GM18907 (cell line): ENCODE measurements around the gene TMC5.

ENCODE experiments used
- ATAC-seq: cut with Tn5 transposase; IDR thresholded peaks from one replicate; pipeline ENCODE4 v1.9.1; 2021; ENCODE audit warnings: mild to moderate bottlenecking, moderate library complexity; ENCODE audit not compliant: unreplicated experiment

TMC5 gene

DNA sequence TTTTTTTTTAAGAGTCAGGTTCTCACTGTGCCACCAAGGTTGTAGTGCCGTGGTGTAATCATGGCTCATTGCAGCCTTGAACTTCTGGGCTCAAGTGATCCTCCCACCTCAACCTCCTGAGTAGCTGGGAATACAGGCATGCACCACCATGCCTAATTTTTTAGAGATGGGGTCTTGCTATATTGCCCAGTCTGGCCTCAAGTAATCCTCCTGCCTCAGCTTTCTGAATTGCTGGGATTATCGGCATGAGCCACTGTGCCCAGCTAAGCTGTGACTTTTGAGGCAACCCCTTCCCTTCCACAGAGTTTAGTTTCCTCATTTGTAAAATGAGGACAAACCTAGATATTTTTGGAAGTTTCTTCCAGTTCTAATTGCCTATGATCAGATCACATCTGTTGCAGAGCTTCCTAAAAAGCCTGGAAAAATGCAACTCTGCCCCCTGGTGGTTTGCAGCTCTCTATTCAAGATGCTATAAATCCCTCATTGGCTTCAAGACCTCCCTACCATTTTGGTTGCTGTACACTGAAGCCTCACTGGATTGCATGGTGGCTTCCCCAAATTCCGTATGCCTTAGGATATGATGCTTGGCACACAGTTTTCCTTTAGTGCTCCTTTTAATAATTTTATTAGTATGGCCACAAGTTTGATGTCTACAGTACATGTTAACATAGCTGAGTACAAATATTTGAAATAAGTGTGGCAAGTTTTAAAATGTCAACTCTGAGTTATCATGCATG lies 84.9 kb downstream of the TMC5 start:
- ATAC-seq, result no peak

- ATAC-seq, result no peak
These were observed 85.9 kb downstream of the TMC5 start for GRCh38 chr16:19503461-19504075.

GRCh38 chr16:19505600-19506303 lies 88.1 kb downstream of the TMC5 start:
- no peak for ATAC-seq

GRCh38 chr16:19506965-19507364 lies 89.3 kb downstream of the TMC5 start:
- no peak for ATAC-seq

DNA sequence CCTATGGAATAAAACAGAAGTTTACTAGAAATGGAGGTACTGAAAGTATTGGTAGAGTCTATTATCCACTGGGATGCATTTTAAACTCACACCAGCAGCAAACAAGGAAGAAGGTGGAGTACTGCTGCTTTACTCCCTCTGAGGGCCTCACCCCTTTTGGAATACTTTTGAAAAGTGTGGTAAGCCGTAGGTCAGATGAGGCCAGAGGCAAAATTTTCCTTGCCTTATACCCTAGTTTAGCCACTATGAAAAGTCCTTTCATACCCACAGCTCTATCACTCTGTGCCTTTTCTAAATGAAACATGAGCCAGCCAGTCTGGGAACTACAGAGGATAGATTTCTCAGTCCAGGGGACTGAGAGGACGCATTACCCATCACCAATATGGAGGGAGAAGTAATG lies 90.2 kb downstream of the TMC5 start:
- ATAC-seq, result no peak

DNA sequence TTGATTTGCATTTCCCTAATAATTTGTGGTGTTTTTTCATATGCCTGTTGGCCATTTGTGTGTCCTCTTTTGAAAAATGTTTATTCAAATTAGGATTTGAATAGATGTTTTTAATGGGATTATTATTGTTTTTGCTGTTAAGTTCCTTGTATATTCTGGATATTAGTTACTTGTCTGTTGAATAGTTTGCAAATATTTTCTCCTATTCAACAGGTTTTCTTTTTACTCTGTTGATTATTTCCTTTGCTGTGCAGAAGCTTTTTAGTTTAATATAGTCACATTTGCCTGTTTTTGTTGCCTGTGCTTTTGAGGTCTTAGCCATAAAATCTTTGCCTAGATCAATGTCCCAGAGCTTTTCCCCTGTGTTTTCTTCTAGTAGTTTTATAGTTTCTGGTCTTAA lies 94.6 kb downstream of the TMC5 start:
- ATAC-seq, result no peak

GRCh38 chr16:19513377-19514053 lies 95.8 kb downstream of the TMC5 start:
- ATAC-seq, result no peak

- ATAC-seq, result no peak
These were observed 98.1 kb downstream of the TMC5 start for GRCh38 chr16:19515757-19516156.

GRCh38 chr16:19517424-19518089 lies 99.9 kb downstream of the TMC5 start:
- no peak for ATAC-seq

GRCh38 chr16:19518388-19518787 lies 100.7 kb downstream of the TMC5 start:
- no peak for ATAC-seq

DNA sequence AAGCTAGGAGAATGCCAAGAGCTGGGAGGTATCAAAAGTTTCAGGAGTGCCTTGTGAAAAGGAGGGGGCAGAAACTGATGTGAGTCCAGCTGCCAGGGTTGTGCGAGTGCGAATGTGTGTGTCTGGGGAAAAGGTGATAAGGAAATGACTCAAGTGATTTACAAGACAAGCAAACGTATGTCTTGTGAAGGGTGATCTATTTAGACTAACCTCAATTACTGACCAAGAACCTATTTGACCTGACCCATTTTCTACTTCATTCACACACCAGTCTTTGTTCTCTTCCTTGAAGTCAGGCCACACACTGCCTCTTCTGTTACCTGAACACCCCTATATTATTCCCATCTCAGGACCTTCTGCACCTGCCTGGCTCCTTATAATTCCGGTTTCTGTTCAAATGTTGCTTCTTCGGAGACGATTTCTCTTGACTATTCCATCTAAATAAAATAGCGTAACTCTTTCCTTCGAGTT lies 103.2 kb downstream of the TMC5 start:
- no peak for ATAC-seq

DNA sequence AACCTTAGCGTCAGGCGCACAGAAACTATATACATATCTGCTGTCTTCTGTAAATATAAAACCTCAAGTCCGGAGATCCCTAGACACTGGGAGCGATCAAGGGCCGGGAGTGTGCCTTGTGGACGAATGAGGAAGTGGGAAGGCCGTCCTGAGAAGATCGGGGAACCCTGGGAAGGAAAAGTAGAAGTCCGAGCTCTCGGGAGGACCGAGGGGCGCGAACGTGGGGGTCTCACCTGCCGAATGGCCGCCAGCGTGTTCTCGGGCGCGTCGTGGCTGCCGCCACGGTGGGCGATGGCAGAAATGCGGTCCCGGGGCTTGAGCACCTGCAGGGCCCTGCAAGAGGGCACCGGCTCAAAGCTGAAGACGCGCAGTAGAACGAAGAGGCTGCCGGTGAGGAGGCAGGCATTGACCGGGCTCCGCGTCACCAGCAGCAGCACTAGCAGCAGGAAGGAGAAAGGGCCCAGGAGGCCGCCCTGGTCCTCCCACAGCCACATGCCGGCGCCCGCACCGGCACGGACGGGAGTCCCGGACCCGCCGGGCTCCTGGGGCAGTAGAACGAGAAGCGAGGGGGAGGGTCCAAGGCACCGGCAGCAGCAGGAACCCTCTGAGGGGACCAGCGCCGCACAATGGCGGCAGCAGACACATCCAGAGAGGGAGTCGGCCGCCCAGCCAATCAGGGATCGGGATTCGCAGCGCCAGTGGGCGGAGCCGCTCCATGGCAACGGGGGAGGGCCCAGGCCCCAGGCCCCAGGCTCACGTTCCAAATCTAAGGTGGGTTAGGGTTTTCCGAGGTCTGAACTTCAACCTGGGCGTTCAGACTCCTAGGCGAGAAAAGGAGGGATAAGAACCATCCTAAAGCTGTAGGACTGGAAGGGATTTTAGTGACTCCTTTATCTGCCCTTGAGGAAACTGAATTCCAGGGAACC lies 104.1 kb downstream of the TMC5 start, which contains the start of gene GDE1:
TSS of gene GDE1 (minus strand) at position 628 of the 926 bp plus-strand sequence. CDS start at position 494, 134 bp downstream.
- peak; percentile 74 for ATAC-seq

GRCh38 chr16:19522397-19522732 lies 104.7 kb downstream of the TMC5 start:
- ATAC-seq, result no peak

DNA sequence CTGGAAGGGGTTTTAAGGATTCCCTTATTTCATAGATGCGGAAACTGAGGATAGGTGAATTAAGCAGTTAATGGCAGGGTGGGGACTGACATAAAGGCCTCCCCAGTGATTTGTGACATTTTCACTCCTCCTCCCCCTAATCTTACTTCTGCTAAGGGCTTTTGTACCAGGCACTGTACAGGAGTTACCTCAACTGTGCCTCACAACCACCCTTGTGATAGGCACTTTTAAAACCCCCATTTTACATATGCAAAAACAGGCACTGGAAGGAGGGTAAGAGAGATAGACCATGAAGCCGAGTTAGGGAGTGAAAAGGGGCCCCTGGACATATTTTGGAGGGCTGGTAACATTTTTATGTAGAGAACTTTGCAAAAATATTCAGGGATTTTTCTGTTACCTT lies 105.1 kb downstream of the TMC5 start:
- ATAC-seq, result no peak

DNA sequence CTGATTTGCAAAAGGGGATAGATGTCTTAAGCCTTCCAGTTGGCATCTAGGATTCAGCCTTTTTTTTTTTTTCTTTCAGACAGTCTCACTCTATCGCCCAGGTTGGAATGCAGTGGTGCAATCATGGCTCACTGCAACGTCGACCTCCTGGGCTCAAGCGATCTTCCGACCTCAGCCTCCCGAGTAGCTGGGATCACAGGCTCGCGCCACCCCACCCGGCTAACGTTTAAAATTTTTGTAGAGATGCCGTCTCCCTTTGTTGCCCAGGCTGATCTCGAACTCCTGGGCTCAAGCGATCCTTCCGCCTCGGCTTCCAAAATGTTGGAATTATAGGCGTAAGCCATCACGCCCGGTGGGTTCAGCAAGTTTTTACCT lies 105.5 kb downstream of the TMC5 start:
- no peak for ATAC-seq

- peak; percentile 66 for ATAC-seq
These were observed 106.1 kb downstream of the TMC5 start, which contains the start of gene CCP110 for GRCh38 chr16:19523559-19524355. CCP110 (plus strand) TSS chr16:19523942; CDS start chr16:19527882, 3,940 bp downstream.

GRCh38 chr16:19524356-19524615 lies 106.6 kb downstream of the TMC5 start:
- ATAC-seq, result peak; percentile 1

- no peak for ATAC-seq
These were observed 107.1 kb downstream of the TMC5 start for GRCh38 chr16:19524616-19525384.

GRCh38 chr16:19525385-19525723 lies 107.7 kb downstream of the TMC5 start:
- ATAC-seq, result no peak
